CD4-positive, alpha-beta T cell treated with Interleukin-21 for 1 hour (primary cell): ENCODE results near the gene LRP1-AS.

ENCODE experiments used
- DNase-seq: peaks from one replicate; pipeline ENCODE4 v3.0.0-alpha.2; 2020

Gene LRP1-AS

GRCh38 chr12:57179331-57180086 is 32.1 kb upstream of the LRP1-AS start:
- DNase-seq, result no peak

- DNase-seq, result no peak
Measured at GRCh38 chr12:57178213-57178612, 30.8 kb upstream of the LRP1-AS start.

GRCh38 chr12:57177354-57177753 is 29.9 kb upstream of the LRP1-AS start:
- no peak for DNase-seq

- DNase-seq, result no peak
Measured at GRCh38 chr12:57176846-57177245, 29.4 kb upstream of the LRP1-AS start.

GRCh38 chr12:57176139-57176477 is 28.7 kb upstream of the LRP1-AS start:
- DNase-seq, result no peak

GRCh38 chr12:57175428-57176138 is 28.2 kb upstream of the LRP1-AS start:
- DNase-seq, result peak; percentile 31

GRCh38 chr12:57173683-57174082 is 26.3 kb upstream of the LRP1-AS start:
- DNase-seq, result no peak

GRCh38 chr12:57173089-57173488 is 25.7 kb upstream of the LRP1-AS start:
- peak; percentile 2 for DNase-seq

GRCh38 chr12:57171668-57172067 is 24.2 kb upstream of the LRP1-AS start:
- no peak for DNase-seq

- no peak for DNase-seq
Measured at GRCh38 chr12:57170927-57171326, 23.5 kb upstream of the LRP1-AS start.

GRCh38 chr12:57170408-57170807 is 23.0 kb upstream of the LRP1-AS start:
- DNase-seq, result no peak

GRCh38 chr12:57169969-57170368 is 22.6 kb upstream of the LRP1-AS start:
- no peak for DNase-seq

GRCh38 chr12:57169046-57169795 is 21.8 kb upstream of the LRP1-AS start:
- DNase-seq, result no peak

GRCh38 chr12:57168058-57168457 is 20.6 kb upstream of the LRP1-AS start:
- no peak for DNase-seq

GRCh38 chr12:57166971-57167371 is 19.6 kb upstream of the LRP1-AS start:
- no peak for DNase-seq

GRCh38 chr12:57165741-57166140 is 18.3 kb upstream of the LRP1-AS start:
- no peak for DNase-seq

GRCh38 chr12:57164966-57165625 is 17.7 kb upstream of the LRP1-AS start:
- no peak for DNase-seq

- DNase-seq, result no peak
Measured at GRCh38 chr12:57164454-57164853, 17.0 kb upstream of the LRP1-AS start.

GRCh38 chr12:57162553-57163125 is 15.2 kb upstream of the LRP1-AS start:
- no peak for DNase-seq

- DNase-seq, result no peak
Measured at GRCh38 chr12:57161491-57161890, 14.1 kb upstream of the LRP1-AS start.

GRCh38 chr12:57160741-57161140 is 13.3 kb upstream of the LRP1-AS start:
- DNase-seq, result no peak

GRCh38 chr12:57160040-57160439 is 12.6 kb upstream of the LRP1-AS start:
- no peak for DNase-seq

GRCh38 chr12:57159311-57159710 is 11.9 kb upstream of the LRP1-AS start:
- DNase-seq, result no peak
